ENCODE measurements around the gene ABL1.

Gene ABL1

DNA sequence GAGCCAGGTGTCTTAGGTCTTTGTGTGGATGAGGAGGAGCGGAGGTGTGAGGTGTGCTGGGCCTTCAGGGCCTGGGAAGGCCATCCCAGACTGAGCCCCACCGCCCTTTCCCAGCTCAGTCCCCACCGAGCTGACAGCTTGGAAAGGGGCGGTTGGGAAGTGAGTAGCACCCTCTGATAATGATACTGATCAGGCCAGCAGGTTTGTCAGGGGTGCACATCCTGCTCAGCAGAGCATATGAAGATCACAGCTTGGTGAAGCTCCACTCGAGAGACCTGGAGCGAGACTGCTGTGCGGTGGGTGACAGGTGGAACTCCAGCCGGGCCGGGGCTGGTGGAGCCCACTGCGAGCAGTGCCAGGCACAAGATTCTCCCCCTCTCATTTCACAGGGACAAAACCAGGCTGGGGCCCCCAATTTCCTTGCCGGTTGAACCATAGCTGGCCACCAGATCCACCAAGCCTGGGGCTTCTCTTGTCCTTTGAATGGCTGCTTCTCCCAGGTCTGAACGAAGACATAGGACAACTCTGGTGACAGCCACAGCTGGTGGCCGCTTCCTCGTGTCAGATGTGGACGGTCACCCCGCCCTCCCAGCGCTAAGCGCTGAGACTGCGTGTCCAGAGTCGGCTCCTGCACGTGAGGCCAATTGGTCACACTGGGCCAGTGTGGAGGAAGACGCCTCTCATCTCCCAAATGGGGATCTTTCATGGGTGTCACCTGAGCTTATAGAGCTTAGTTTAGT lies 53.3 kb downstream of the ABL1 start:
- in situ Hi-C loops (cut with HindIII; ENCODE audit: low sequenced_read_pairs), result no loop called here
- TF ChIP-seq, protein P1, sequence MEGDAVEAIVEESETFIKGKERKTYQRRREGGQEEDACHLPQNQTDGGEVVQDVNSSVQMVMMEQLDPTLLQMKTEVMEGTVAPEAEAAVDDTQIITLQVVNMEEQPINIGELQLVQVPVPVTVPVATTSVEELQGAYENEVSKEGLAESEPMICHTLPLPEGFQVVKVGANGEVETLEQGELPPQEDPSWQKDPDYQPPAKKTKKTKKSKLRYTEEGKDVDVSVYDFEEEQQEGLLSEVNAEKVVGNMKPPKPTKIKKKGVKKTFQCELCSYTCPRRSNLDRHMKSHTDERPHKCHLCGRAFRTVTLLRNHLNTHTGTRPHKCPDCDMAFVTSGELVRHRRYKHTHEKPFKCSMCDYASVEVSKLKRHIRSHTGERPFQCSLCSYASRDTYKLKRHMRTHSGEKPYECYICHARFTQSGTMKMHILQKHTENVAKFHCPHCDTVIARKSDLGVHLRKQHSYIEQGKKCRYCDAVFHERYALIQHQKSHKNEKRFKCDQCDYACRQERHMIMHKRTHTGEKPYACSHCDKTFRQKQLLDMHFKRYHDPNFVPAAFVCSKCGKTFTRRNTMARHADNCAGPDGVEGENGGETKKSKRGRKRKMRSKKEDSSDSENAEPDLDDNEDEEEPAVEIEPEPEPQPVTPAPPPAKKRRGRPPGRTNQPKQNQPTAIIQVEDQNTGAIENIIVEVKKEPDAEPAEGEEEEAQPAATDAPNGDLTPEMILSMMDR (IDR thresholded peaks at IDR 0.05; ENCODE audit: low read depth, low read length), result no peak
- no peak for DNase-seq (ENCODE audit: low read depth, low spot score)
- no peak overlapping the region for H3K4me3 ChIP-seq (ENCODE audit: low read depth, low read length)

GRCh38 chr9:130890124-130890523 lies 55.1 kb downstream of the ABL1 start:
- in situ Hi-C loops (cut with HindIII; ENCODE audit: low sequenced_read_pairs), result no loop called here
- no peak for DNase-seq (ENCODE audit: low read depth, low spot score)
- no peak overlapping the region for H3K4me3 ChIP-seq (ENCODE audit: low read depth, low read length)
- TF ChIP-seq, protein P1 (IDR thresholded peaks at IDR 0.05; ENCODE audit: low read depth, low read length), result no peak

- H3K4me3 ChIP-seq (ENCODE audit: low read depth, low read length), result no peak overlapping the region
- in situ Hi-C loops (cut with HindIII; ENCODE audit: low sequenced_read_pairs), result no loop called here
- TF ChIP-seq, protein P1 (IDR thresholded peaks at IDR 0.05; ENCODE audit: low read depth, low read length), result no peak
- no peak for DNase-seq (ENCODE audit: low read depth, low spot score)
Observed at GRCh38 chr9:130890870-130891687, 56.0 kb downstream of the ABL1 start.

DNA sequence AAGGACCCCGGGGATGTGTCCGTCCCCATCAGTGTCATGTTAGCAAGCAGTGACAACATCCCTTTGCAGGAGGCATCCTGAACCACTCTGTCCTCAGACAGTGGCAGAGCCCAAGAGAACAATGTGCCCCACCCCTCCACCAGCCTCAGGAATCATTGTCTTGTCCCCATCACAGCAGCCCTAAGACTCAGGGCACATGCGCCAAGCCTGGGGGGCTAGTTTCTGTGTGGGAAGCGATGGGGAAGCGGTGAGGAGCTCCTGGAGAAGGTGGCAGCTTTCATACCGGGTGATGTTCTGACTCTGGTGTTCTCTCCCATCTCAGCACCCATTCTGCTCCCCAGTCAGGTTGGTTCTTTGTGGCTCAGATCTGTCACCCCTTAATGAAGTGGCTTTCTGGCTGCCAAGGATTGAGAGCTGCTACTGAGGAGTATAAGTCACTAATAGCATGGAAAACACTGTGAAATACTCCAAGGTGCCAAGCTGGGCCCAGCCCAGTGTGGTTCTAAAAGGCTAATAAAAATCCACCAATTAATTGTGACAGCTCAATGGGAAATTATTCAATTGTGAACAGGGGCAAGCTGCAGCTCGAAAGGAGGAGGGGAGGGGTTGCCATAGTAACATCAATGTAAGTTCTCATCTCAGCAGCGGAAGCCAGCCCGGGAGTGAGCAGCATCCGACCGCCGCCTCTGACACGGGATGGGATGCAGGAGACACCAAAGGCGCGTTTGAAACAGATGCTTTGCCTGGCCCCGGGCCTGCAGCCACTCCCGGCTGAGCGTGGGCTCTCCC lies 56.8 kb downstream of the ABL1 start:
- TF ChIP-seq, protein P1 (IDR thresholded peaks at IDR 0.05; ENCODE audit: low read depth, low read length), result no peak
- in situ Hi-C loops (cut with HindIII; ENCODE audit: low sequenced_read_pairs), result no loop called here

DNA sequence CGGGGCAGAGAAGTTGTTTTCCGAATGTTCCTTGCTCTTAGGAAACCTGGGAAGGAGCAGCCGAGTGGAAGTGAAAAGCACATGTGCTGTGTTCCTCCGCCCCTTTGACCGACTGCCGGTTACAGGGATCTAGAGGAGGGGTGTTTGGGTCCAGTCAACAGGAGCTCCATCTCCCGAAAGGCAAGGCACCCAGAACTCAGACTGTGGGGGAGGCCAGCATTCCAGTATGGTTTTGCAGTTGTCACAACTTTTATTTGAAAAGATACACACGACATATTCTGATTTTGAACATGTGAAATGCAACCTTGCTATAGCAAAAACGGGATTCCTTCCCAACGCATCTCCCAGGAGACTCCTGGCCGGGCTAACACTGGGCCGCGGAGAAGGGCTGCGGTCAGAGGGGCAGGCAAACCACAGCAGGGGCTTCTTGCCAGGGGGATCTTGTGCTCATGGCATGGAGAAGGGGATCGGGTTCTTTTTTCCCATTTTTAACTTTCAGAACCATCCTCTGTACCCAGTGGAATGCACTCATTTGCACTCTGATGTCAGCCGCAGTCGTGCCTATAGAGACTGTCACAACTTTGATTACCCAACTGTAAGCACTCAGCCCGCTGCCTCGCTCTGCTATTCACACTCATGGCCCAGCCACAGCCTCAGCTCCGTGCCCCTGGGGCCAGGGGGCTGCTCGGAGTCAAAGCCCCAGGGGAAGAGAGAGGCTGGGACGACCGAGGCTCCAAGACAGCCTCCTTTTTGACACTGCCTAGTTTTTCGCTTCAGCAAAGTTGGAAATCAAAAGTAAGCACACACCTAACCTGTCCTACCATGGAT lies 57.6 kb downstream of the ABL1 start:
- in situ Hi-C loops (cut with HindIII; ENCODE audit: low sequenced_read_pairs), result no loop called here
- no peak overlapping the region for H3K4me3 ChIP-seq (ENCODE audit: low read depth, low read length)
- TF ChIP-seq, protein P1 (IDR thresholded peaks at IDR 0.05; ENCODE audit: low read depth, low read length), result no peak
- no peak for DNase-seq (ENCODE audit: low read depth, low spot score)

More for the DNA sequence above, 56.8 kb downstream of the ABL1 start:
- H3K4me3 ChIP-seq (ENCODE audit: low read depth, low read length), result no peak overlapping the region
- DNase-seq (ENCODE audit: low read depth, low spot score), result no peak

Data from astrocyte of the spinal cord (primary cell).